Measurements from ENCODE around the gene DEF6. TPM values are rescaled to one million over a fixed set of nuclear protein-coding genes. Genes with fewer than 3 reads are reported as not detected.

The DEF6 gene
- total and polyA plus RNA-seq, 2 of the 8 experiments (the other 6 are each of a cell fraction or from before 2014, with no cell fraction given), result 3.3 to 4.1 TPM

DNA sequence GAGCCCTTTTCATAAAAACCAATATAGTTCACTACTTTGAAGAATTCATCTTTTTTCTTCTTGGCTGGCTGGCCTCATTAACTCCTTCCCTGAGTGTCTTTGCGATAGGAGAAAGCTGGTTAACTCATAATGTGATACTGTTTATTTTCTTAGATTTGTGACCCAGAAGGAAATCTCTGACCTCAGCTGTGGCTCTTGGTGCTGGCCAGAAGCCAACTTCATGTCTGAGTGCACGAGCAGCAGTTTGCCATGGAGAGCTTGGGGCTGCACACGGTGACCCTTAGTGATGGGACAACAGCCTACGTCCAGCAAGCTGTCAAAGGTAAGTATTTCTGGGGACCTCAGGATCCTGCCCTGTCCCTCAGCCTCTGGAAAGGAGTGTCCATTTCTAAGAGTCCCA lies 16.7 kb upstream of the DEF6 start:
- H3K14ac ChIP-seq (ENCODE audit: insufficient read length), result no peak overlapping the region
- H4K20me1 ChIP-seq (replicated peaks in 1 of 2; ENCODE audit: control insufficient read depth in 1 of 2, insufficient read depth in 2 of 2, low read length in 2 of 2), result peaks cover 0 to 1% of the 10 kb centered on the region in 2 experiments
- DNase-seq (ENCODE audit: low read depth in 1 of 2, low spot score in 2 of 2) (no peak), FAIRE-seq (no peak)
- no peak overlapping the region for H3K18ac ChIP-seq (ENCODE audit: extremely low read depth, low read length)
- no peak overlapping the region for H2AFZ ChIP-seq (ENCODE audit: low read length)
- no peak overlapping the region; the same call in 1 of the 2 replicates for H4K8ac ChIP-seq (ENCODE audit: extremely low read depth, insufficient read depth, low read length)
- H3K27me3 ChIP-seq (replicated peaks in 1 of 4; ENCODE audit: control insufficient read depth in 3 of 4, extremely low read depth in 1 of 4, insufficient read depth in 3 of 4, low read length in 3 of 4), result no peaks in the 10 kb centered on the region; a peak in 1 of 7 replicates
- H2BK12ac ChIP-seq (ENCODE audit: low read depth, low read length), result no peak overlapping the region
- no peak overlapping the region for H2BK120ac ChIP-seq (replicated peaks; ENCODE audit: low read depth, low read length)
- TF ChIP-seq YY1 (IDR thresholded peaks at IDR 0.05; ENCODE audit: low read depth, low read length) (no peak), ASH2L (IDR thresholded peaks at IDR 0.05; ENCODE audit: low read length) (no peak), BCL11A (IDR thresholded peaks at IDR 0.05; ENCODE audit: low read depth in 2 of 2, low read length in 2 of 2) (no peak), PHF8 (conservative IDR thresholded peaks at IDR 0.05; ENCODE audit: low read depth, low read length) (no peak), RNF2 (IDR thresholded peaks at IDR 0.05; ENCODE audit: borderline replicate concordance, low read depth, low read length, missing control alignments, poor library complexity, severe bottlenecking) (no peak), SIX5 (IDR thresholded peaks at IDR 0.05; ENCODE audit: low read depth, low read length) (no peak), BRCA1 (IDR thresholded peaks at IDR 0.05; ENCODE audit: low read depth, low read length) (no peak)
- H2BK15ac ChIP-seq (ENCODE audit: low read length), result no peak overlapping the region
- ChIA-PET CTCF (ENCODE audit: partially characterized antibody) (interaction anchor here (1.0 kb wide), 1 partner anchor 119 kb away, joined by 3 read pairs; no protein-coding TSS in a partner anchor), POLR2A (ENCODE audit: partially characterized antibody) (no interaction called here)
- H3K4me3 ChIP-seq (ENCODE audit: extremely low read depth in 1 of 4, insufficient read depth in 2 of 4, low read depth in 3 of 4, low read length in 4 of 4), result no peak overlapping the region
- H2AK5ac ChIP-seq (ENCODE audit: low read depth, low read length), result no peak overlapping the region
- H3K4ac ChIP-seq (replicated peaks; ENCODE audit: insufficient read length, low read depth, low read length), result no peak overlapping the region
- no peak overlapping the region for H3K27ac ChIP-seq (ENCODE audit: low read depth, low read length)
- H4K5ac ChIP-seq (ENCODE audit: insufficient read length, low read depth, low read length), result no peak overlapping the region
- H3K9me3 ChIP-seq (ENCODE audit: insufficient read depth in 2 of 2, low read depth in 1 of 2, low read length in 1 of 2), result no peaks in the 10 kb centered on the region
- 94% methylated on average over 4 of the region's 4 CpGs; no CpG with 5 or more reads in 1 of the 2 experiments for WGBS, 2 experiments (ENCODE audit: extremely low coverage in 1 of 2, insufficient coverage in 1 of 2, insufficient read length in 1 of 2, insufficient replicate concordance in 2 of 2, low coverage in 1 of 2, low lambda C conversion rate in 2 of 2, missing lambda C conversion rate in 1 of 2)
- no peaks in the 10 kb centered on the region for H3K23me2 ChIP-seq (ENCODE audit: low read depth, low read length)
- no peaks in the 10 kb centered on the region for H3K79me2 ChIP-seq (ENCODE audit: control insufficient read depth in 1 of 2, insufficient read depth in 2 of 2, low read length in 2 of 2)
- no peak overlapping the region for H2BK20ac ChIP-seq (ENCODE audit: low read length)
- H3K9ac ChIP-seq (replicated peaks in 1 of 4; ENCODE audit: extremely low read depth in 1 of 4, low read depth in 3 of 4, low read length in 3 of 4), result no peak overlapping the region
- H4K91ac ChIP-seq (replicated peaks; ENCODE audit: insufficient read length, low read length), result no peak overlapping the region
- H3K56ac ChIP-seq (replicated peaks; ENCODE audit: insufficient read length, low read depth, low read length), result no peak overlapping the region
- no peaks in the 10 kb centered on the region for H3K79me1 ChIP-seq (ENCODE audit: low read depth, low read length)
- H3K23ac ChIP-seq (ENCODE audit: insufficient read length), result no peak overlapping the region
- no peak overlapping the region for H3K4me2 ChIP-seq (ENCODE audit: insufficient read depth in 1 of 2, low read depth in 2 of 2, low read length in 2 of 2)
- H3K4me1 ChIP-seq (replicated peaks in 1 of 4; ENCODE audit: control insufficient read depth in 3 of 4, insufficient read depth in 4 of 4, low read length in 3 of 4), result no peaks in the 10 kb centered on the region
- H2BK5ac ChIP-seq (ENCODE audit: low read depth, low read length), result no peak overlapping the region
- H3K36me3 ChIP-seq (ENCODE audit: control insufficient read depth in 2 of 4, insufficient read depth in 4 of 4, low read length in 3 of 4), result peaks cover 0 to 16% (median 4%) of the 10 kb centered on the region in 4 experiments; a peak in 4 of 8 replicates
